HepG2 (cell line): ENCODE measurements around the gene TRIM7. TPM values are rescaled to one million over a fixed set of nuclear protein-coding genes. Genes with fewer than 3 reads are reported as not detected.
A peak's percentile ranks its signal among the peaks of the same experiment; 100 is the strongest.
"Not testable (repeated sequence)": the region's sequence is repeated elsewhere in the genome, so short reads cannot be mapped to it uniquely, and the experiment has no call there.

Experiments used
- ATAC-seq: fragments of 200-7000 bp; cut with Tn5 transposase; 3 replicates; pipeline ENCODE4 v1.9.1; 2020; ENCODE audit warnings: mild to moderate bottlenecking, moderate library complexity
- BruUV-seq: library from RNA; stranded (reverse); fragments of 400-500 nt; replicated peaks from 2 replicates; lab custom pipeline; 2021; lab: Mats Ljungman, UMichigan
- CTCF ChIA-PET: fragments of 300-600 bp; formaldehyde crosslinking; extraction: SDS; loops from one replicate; lab custom pipeline; 2021; ENCODE audit warnings: low total read pairs, inconsistent platforms, low intra/inter-chr PET ratio; lab: Yijun Ruan, JAX
- POLR2A ChIA-PET: fragments of 350-600 bp; sonication (Branson Sonifier 250); formaldehyde crosslinking; loops from one replicate; lab custom pipeline; 2020; ENCODE audit warnings: antibody characterized with exemption, inconsistent platforms; lab: Yijun Ruan, JAX
- DNase-seq: peaks from one replicate; pipeline ENCODE4 v3.0.0-alpha.2; 2015; ENCODE audit warnings: low spot score
- FAIRE-seq: peaks from 3 replicates; lab custom pipeline; 2011; peaks lifted over from hg19 to GRCh38; lab: Jason Lieb, UNC
- H2AFZ ChIP-seq: one replicate; pipeline ENCODE4 v1.6.1; 2011; ENCODE audit warnings: low read length, inconsistent platforms
- H3K27ac ChIP-seq: fragments of 300-600 bp; 3 replicates; pipeline ENCODE4 v1.8.0; 2011; ENCODE audit warnings: mixed run types, mild to moderate bottlenecking, mixed read lengths, low read length, inconsistent platforms; ENCODE audit not compliant: insufficient read depth; ENCODE audit errors: extremely low read length
- H3K27me3 ChIP-seq, 2 experiments: fragments of 200-600 bp in 1 of 2; 2 replicates in 1 of 2; 3 replicates in 1 of 2; pipeline versions ENCODE4 v1.6.0 to v1.8.0; 2011; ENCODE audit warnings: low read length in 2 of 2, mild to moderate bottlenecking in 2 of 2, moderate library complexity in 2 of 2, inconsistent platforms in 1 of 2; ENCODE audit not compliant: insufficient read depth in 2 of 2, control insufficient read depth in 1 of 2
- H3K36me3 ChIP-seq, 2 experiments: fragments of 200-600 bp in 1 of 2; replicated peaks in 1 of 2; 2 replicates in 1 of 2; 3 replicates in 1 of 2; pipeline versions ENCODE4 v1.5.1 to v1.8.0; 2011; ENCODE audit warnings: low read length in 2 of 2, inconsistent platforms in 1 of 2; ENCODE audit not compliant: insufficient read depth in 2 of 2, control insufficient read depth in 1 of 2
- H3K4me1 ChIP-seq: 2 replicates; pipeline ENCODE4 v1.5.1; 2012; ENCODE audit warnings: low read length, inconsistent platforms; ENCODE audit not compliant: insufficient read depth
- H3K4me2 ChIP-seq: 2 replicates; pipeline ENCODE4 v1.6.0; 2011; ENCODE audit warnings: low read depth, low read length, inconsistent platforms
- H3K4me3 ChIP-seq, 3 experiments: fragments of 200-600 bp in 1 of 3; sonication (generic), shearing (Covaris generic) in 1 of 3; replicated peaks in 1 of 3; 2 replicates each; pipeline ENCODE4 v1.5.1; 2011 to 2016; ENCODE audit warnings: low read length in 3 of 3, inconsistent platforms in 2 of 3, low read depth in 2 of 3, mild to moderate bottlenecking in 2 of 3, control low read depth in 1 of 3, mixed read lengths in 1 of 3; ENCODE audit not compliant: insufficient read depth in 1 of 3
- H3K79me2 ChIP-seq: one replicate; pipeline ENCODE4 v1.6.1; 2011; ENCODE audit warnings: low read length, inconsistent platforms; ENCODE audit not compliant: insufficient read depth
- H3K9ac ChIP-seq: 2 replicates; pipeline ENCODE4 v1.6.0; 2011; ENCODE audit warnings: mild to moderate bottlenecking, low read depth, low read length, inconsistent platforms; ENCODE audit not compliant: insufficient read depth
- H3K9me3 ChIP-seq: 2 replicates; pipeline ENCODE4 v1.5.1; 2012; ENCODE audit warnings: mild to moderate bottlenecking, low read length
- H4K20me1 ChIP-seq: 2 replicates; pipeline ENCODE4 v1.6.0; 2011; ENCODE audit warnings: inconsistent platforms, mild to moderate bottlenecking, low read length, moderate library complexity; ENCODE audit not compliant: insufficient read depth
- POGZ ChIP-seq: sonication (generic); formaldehyde crosslinking; IDR thresholded peaks from 2 replicates; pipeline ENCODE4 v1.4.0; 2020; ENCODE audit warnings: mild to moderate bottlenecking, missing genetic modification reagents
- RBM39 ChIP-seq: fragments of 200-400 bp; formaldehyde crosslinking; IDR thresholded peaks from one replicate; pipeline ENCODE4 v1.6.1; 2018; ENCODE audit warnings: antibody characterized with exemption, mild to moderate bottlenecking, low read depth, low read length; ENCODE audit not compliant: poor library complexity, severe bottlenecking
- SSRP1 ChIP-seq: IDR thresholded peaks from 2 replicates; pipeline ENCODE4 v1.6.1; 2016; ENCODE audit warnings: control low read depth
- ZFY ChIP-seq: sonication (generic); formaldehyde crosslinking; IDR thresholded peaks from 2 replicates; pipeline ENCODE4 v1.4.0; 2020; ENCODE audit warnings: missing genetic modification reagents
- ZNF687 ChIP-seq: sonication (generic); formaldehyde crosslinking; IDR thresholded peaks from 2 replicates; pipeline ENCODE4 v1.5.1; 2020; ENCODE audit warnings: mild to moderate bottlenecking, missing genetic modification reagents, moderate library complexity
- ZNF761 ChIP-seq: sonication (generic); formaldehyde crosslinking; conservative IDR thresholded peaks from 2 replicates; pipeline ENCODE4 v1.4.0; 2020; ENCODE audit warnings: mild to moderate bottlenecking, missing genetic modification reagents
- WGBS: methylation state at CpG from one replicate; pipeline ENCODE4 v1.1.6; 2017; ENCODE audit warnings: low lambda C conversion rate; 5-methylcytosine and 5-hydroxymethylcytosine counted together
- in situ Hi-C: cut with HindIII; loops from 2 replicates; pipeline ENCODE4 v1.10.0; 2017; ENCODE audit warnings: low pct_unique_long_range_greater_than_20kb; ENCODE audit not compliant: extremely low pct_ligation_motif_present
- intact Hi-C: fragments of 100-400 bp; cut with micrococcal nuclease; formaldehyde crosslinking; loops from one replicate; pipeline ENCODE4 v1.10.0; 2022; ENCODE audit not compliant: unreplicated experiment
- polyA plus RNA-seq, 8 experiments: library from polyadenylated mRNA; depleted of rRNA in 3 of 8; stranded (reverse) in 7 of 8; unstranded in 1 of 8; fragments of >200 nt; fragmentation: Illumina TruSeq in 4 of 8; extraction: Trizol in 4 of 8; gene quantifications; 2 replicates each; pipeline versions ENCODE4 v1.2.1 to v1.2.3, GENCODE V29; 2011 to 2016; ENCODE audit warnings: low read depth in 4 of 8, missing spikeins in 1 of 8, mixed read lengths in 1 of 8; ENCODE audit not compliant: insufficient read depth in 1 of 8
- total RNA-seq, 5 experiments: library from RNA; depleted of rRNA; stranded (reverse); fragments of >200 nt; fragmentation: Illumina TruSeq; extraction: Trizol; gene quantifications; 2 replicates each; pipeline ENCODE4 v1.2.3, GENCODE V29; 2016; ENCODE audit warnings: low read depth in 1 of 5
- TF ChIP-seq, protein P1 (sequence below): sonication (generic); formaldehyde crosslinking; IDR thresholded peaks from 2 replicates; pipeline ENCODE4 v1.4.0; 2020; ENCODE audit warnings: mild to moderate bottlenecking, missing genetic modification reagents

Gene TRIM7
- total and polyA plus RNA-seq, 2 of the 13 experiments (the other 11 are each of a cell fraction or from before 2014, with no cell fraction given), result 0.13 TPM; not detected in 1

GRCh38 chr5:181170237-181170825 is 34.7 kb downstream of the TRIM7 start (continued):
- peak; percentile 65; the same call in 1 of the 2 replicates for TF ChIP-seq ZNF687 (CRISPR knock-in tag)

DNA sequence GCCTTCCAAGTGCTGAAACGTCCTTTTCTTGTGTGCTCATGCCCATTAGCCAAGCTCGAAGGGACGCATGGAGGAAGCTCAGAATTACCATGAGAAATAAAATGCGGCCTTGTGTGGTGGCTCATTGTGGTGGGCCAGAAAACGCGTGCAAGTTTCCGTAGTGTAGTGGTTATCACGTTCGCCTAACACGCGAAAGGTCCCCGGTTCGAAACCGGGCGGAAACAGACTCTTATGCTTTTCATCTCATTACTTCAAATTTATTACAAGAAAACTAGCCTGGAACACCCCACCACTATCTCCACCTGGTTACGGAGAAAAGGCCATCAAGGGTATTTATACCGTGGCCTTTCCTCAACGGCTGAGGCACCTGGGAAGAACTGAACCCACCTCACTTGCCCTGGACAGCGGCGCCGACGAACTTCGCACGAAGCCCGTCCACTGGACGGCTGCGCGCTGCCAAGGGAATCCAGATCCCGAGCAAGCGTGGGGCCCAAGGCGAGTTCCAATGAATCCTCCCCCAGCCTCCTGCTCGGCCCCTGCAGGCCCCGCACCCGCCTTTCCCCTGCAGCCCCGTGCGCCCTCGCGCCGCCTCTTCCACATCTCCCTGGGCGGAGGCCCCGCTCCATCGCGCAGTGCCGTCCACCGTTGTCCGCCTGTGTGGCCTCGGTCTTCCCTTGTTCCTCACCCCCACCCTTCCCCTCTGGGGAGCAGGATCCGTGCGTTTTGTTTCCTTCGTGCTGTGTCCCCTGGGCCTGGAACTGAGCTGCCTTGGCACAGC is 35.3 kb downstream of the TRIM7 start:
- in situ Hi-C loops, CTCF ChIA-PET, H4K20me1 ChIP-seq, H3K36me3 ChIP-seq, intact Hi-C loops, H3K27ac ChIP-seq, H3K9me3 ChIP-seq, H3K79me2 ChIP-seq: not testable (repeated sequence)
- Histone ChIP-seq H2AFZ (peak overlapping the region; percentile 69), H3K4me3 (peak overlapping the region; percentile 48 to 79 (median 57); a peak in 5 of 6 replicates), H3K27me3 (peaks cover 0 to 12% of the 10 kb centered on the region in 2 experiments; a peak in 1 of 5 replicates), H3K4me2 (peak overlapping the region; percentile 96), H3K4me1 (peaks cover 50% of the 10 kb centered on the region), H3K9ac (peak overlapping the region; percentile 26; the same call in 1 of the 2 replicates)
- 4% methylated on average over 28 of the region's 50 CpGs for WGBS
- peak; percentile 56 for DNase-seq
- ATAC-seq, result peak; percentile 73
- POLR2A ChIA-PET, result interaction anchor here (1.2 kb wide), 1 partner anchor 15 kb away, joined by 3 read pairs; no protein-coding TSS in a partner anchor
- FAIRE-seq, result peak; percentile 90
- BruUV-seq, result TSS peak; percentile 87
- TF ChIP-seq ZFY (CRISPR knock-in tag) (peak; percentile 48), ZNF761 (CRISPR knock-in tag) (0 out of 2 replicates have a peak, but pooled peaks have one; percentile 38), ZNF687 (CRISPR knock-in tag) (peak; percentile 78), POGZ (CRISPR knock-in tag) (peak; percentile 26; the same call in 1 of the 2 replicates), RBM39 (peak; percentile 23), SSRP1 (CRISPR knock-in tag) (peak; percentile 91; the same call in 1 of the 2 replicates)
- TF ChIP-seq, protein P1, sequence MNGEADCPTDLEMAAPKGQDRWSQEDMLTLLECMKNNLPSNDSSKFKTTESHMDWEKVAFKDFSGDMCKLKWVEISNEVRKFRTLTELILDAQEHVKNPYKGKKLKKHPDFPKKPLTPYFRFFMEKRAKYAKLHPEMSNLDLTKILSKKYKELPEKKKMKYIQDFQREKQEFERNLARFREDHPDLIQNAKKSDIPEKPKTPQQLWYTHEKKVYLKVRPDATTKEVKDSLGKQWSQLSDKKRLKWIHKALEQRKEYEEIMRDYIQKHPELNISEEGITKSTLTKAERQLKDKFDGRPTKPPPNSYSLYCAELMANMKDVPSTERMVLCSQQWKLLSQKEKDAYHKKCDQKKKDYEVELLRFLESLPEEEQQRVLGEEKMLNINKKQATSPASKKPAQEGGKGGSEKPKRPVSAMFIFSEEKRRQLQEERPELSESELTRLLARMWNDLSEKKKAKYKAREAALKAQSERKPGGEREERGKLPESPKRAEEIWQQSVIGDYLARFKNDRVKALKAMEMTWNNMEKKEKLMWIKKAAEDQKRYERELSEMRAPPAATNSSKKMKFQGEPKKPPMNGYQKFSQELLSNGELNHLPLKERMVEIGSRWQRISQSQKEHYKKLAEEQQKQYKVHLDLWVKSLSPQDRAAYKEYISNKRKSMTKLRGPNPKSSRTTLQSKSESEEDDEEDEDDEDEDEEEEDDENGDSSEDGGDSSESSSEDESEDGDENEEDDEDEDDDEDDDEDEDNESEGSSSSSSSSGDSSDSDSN (CRISPR knock-in tag), result peak; percentile 75; the same call in 1 of the 2 replicates
